Activated B cell treated with CpG ODN at 0.5 μM for 24 hours (primary cell): Measurements from ENCODE around the gene DIP2A. TPM values are rescaled to one million over a fixed set of nuclear protein-coding genes. Genes with fewer than 3 reads are reported as not detected.

Experiments
- ATAC-seq: fragments of 200-7000 bp; cut with Tn5 transposase; one replicate; pipeline ENCODE4 v1.10.0; 2021; ENCODE audit warnings: low read depth, mild to moderate bottlenecking, moderate library complexity
- CTCF ChIA-PET: fragments of 350-600 bp; sonication (Branson Sonifier 250); formaldehyde crosslinking; loops from one replicate; lab custom pipeline; 2021; ENCODE audit warnings: antibody characterized with exemption; lab: Charles Lee
- POLR2A ChIA-PET: fragments of 350-600 bp; sonication (Branson Sonifier 250); formaldehyde crosslinking; loops from one replicate; lab custom pipeline; 2021; ENCODE audit warnings: antibody characterized with exemption; lab: Charles Lee
- DNase-seq: peaks from one replicate; pipeline ENCODE4 v3.0.0; 2022
- H3K27ac Mint-ChIP-seq: one replicate; pipeline ENCODE4 v1.8.0; 2020; ENCODE audit warnings: mixed read lengths
- H3K27me3 Mint-ChIP-seq: one replicate; pipeline ENCODE4 v1.8.0; 2021; ENCODE audit warnings: mixed read lengths
- H3K36me3 Mint-ChIP-seq: one replicate; pipeline ENCODE4 v1.8.0; 2021; ENCODE audit warnings: low read depth, mixed read lengths
- H3K4me1 Mint-ChIP-seq: one replicate; pipeline ENCODE4 v1.8.0; 2021; ENCODE audit warnings: mixed read lengths
- H3K4me3 Mint-ChIP-seq: one replicate; pipeline ENCODE4 v1.8.0; 2020; ENCODE audit warnings: mild to moderate bottlenecking, mixed read lengths
- H3K9me3 Mint-ChIP-seq: one replicate; pipeline ENCODE4 v1.8.0; 2020; ENCODE audit warnings: mixed read lengths
- CTCF ChIP-seq: fragments of 200-600 bp; IDR thresholded peaks from one replicate; pipeline ENCODE4 v1.8.0; 2022; ENCODE audit warnings: antibody characterized with exemption, mild to moderate bottlenecking
- intact Hi-C: fragments of 100-400 bp; cut with micrococcal nuclease; formaldehyde crosslinking; loops from one replicate; pipeline ENCODE4 v1.15.1; 2024
- total RNA-seq: library from RNA; stranded (reverse); gene quantifications from 2 replicates; pipeline ENCODE4 v1.2.3, GENCODE V29; 2022

Gene DIP2A
- total RNA-seq, 1 donor from 2014 or later = 32.1 TPM

- ATAC-seq (no peak), DNase-seq (no peak)
- H3K36me3 Mint-ChIP-seq = peaks cover 40% of the 10 kb centered on the region
- H3K4me3 Mint-ChIP-seq = no peak overlapping the region
- H3K27me3 Mint-ChIP-seq = no peaks in the 10 kb centered on the region
- POLR2A ChIA-PET = no interaction called here
- CTCF ChIA-PET = no interaction called here
- intact Hi-C loops = no loop called here
- H3K27ac Mint-ChIP-seq = no peak overlapping the region
- H3K4me1 Mint-ChIP-seq = no peaks in the 10 kb centered on the region
- no peak for TF ChIP-seq CTCF
- no peaks in the 10 kb centered on the region for H3K9me3 Mint-ChIP-seq
These were observed 24.9 kb downstream of the DIP2A start for GRCh38 chr21:46483300-46484295.

- ChIA-PET CTCF (no interaction called here), POLR2A (no interaction called here)
- TF ChIP-seq CTCF = no peak
- intact Hi-C loops = no loop called here
- Mint-ChIP-seq H3K4me3 (no peak overlapping the region), H3K4me1 (no peaks in the 10 kb centered on the region), H3K9me3 (no peaks in the 10 kb centered on the region), H3K27ac (no peak overlapping the region), H3K27me3 (no peaks in the 10 kb centered on the region), H3K36me3 (peaks cover 42% of the 10 kb centered on the region)
- DNase-seq (no peak), ATAC-seq (no peak)
These were observed 27.9 kb downstream of the DIP2A start for GRCh38 chr21:46486481-46487126.

- Mint-ChIP-seq H3K27me3 (no peaks in the 10 kb centered on the region), H3K36me3 (peaks cover 64% of the 10 kb centered on the region)
- POLR2A ChIA-PET = no interaction called here
These were observed 30.5 kb downstream of the DIP2A start for GRCh38 chr21:46489162-46489663.

GRCh38 chr21:46489800-46490199, 31.1 kb downstream of the DIP2A start:
- H3K4me1 Mint-ChIP-seq = no peaks in the 10 kb centered on the region
- DNase-seq (no peak), ATAC-seq (no peak)
- no peak overlapping the region for H3K4me3 Mint-ChIP-seq
- TF ChIP-seq CTCF = no peak
- CTCF ChIA-PET = no interaction called here
- intact Hi-C loops = no loop called here
- no peaks in the 10 kb centered on the region for H3K9me3 Mint-ChIP-seq
- H3K27ac Mint-ChIP-seq = no peak overlapping the region
- H3K27me3 Mint-ChIP-seq = no peaks in the 10 kb centered on the region
- peaks cover 69% of the 10 kb centered on the region for H3K36me3 Mint-ChIP-seq
- POLR2A ChIA-PET = no interaction called here

More at GRCh38 chr21:46489162-46489663, 30.5 kb downstream of the DIP2A start:
- no peak for TF ChIP-seq CTCF
- ATAC-seq (no peak), DNase-seq (no peak)
- no peaks in the 10 kb centered on the region for H3K9me3 Mint-ChIP-seq
- no peak overlapping the region for H3K27ac Mint-ChIP-seq
- CTCF ChIA-PET = no interaction called here
- intact Hi-C loops = no loop called here
- H3K4me3 Mint-ChIP-seq = no peak overlapping the region
- H3K4me1 Mint-ChIP-seq = no peaks in the 10 kb centered on the region

GRCh38 chr21:46491553-46491952, 32.9 kb downstream of the DIP2A start:
- ChIA-PET CTCF (no interaction called here), POLR2A (no interaction called here)
- intact Hi-C loops = no loop called here
- H3K4me1 Mint-ChIP-seq = no peaks in the 10 kb centered on the region
- no peaks in the 10 kb centered on the region for H3K27me3 Mint-ChIP-seq
- ATAC-seq (no peak), DNase-seq (no peak)
- no peak overlapping the region for H3K4me3 Mint-ChIP-seq
- H3K9me3 Mint-ChIP-seq = no peaks in the 10 kb centered on the region
- H3K36me3 Mint-ChIP-seq = peaks cover 68% of the 10 kb centered on the region
- no peak overlapping the region for H3K27ac Mint-ChIP-seq
- no peak for TF ChIP-seq CTCF
